K562 (cell line): ENCODE measurements around the gene ALDH1A3.

Source experiments
- CXXC5 ChIP-seq: fragments of 250-450 bp; sonication (Bioruptor Pico); IDR thresholded peaks from 2 replicates; pipeline ENCODE4 v1.8.0; 2022; ENCODE audit warnings: inconsistent platforms, mild to moderate bottlenecking, moderate library complexity
- HDAC2 ChIP-seq: fragments of 450-650 bp; IDR thresholded peaks from 2 replicates; pipeline ENCODE4 v1.6.1; 2016; ENCODE audit warnings: mild to moderate bottlenecking
- ZNF384 ChIP-seq: IDR thresholded peaks from 2 replicates; pipeline ENCODE4 v1.6.1; 2012; ENCODE audit warnings: low read depth, low read length, improper control_type of control experiment

- TF ChIP-seq ZNF384 (no peak), HDAC2 (no peak), CXXC5 (no peak)
Observed at GRCh38 chr15:100867433-100867832, 12.2 kb upstream of the ALDH1A3 start.
